ENCODE measurements around the gene ZMAT5.

DNA sequence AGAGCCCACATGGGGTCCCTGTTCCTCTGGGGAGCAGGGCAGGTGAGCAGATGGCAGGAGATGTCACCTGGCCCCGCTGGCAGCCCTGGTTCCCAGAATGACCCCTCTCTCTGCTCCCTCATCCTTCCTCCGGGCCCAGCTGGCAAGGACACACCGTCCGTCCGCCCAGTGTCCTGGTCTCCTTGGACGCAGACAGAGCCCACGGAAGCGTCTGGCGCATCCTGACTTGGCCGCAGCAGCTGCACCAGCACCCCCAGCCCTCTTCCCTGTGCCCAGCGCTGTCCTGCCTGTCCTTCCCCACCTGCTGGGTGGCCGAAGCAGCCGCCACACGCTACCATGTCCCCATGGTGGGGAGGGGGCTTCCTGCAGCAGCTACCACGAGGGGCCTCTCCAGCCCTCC lies 56.6 kb downstream of the ZMAT5 start:
- TF ChIP-seq RELA (CRISPR knock-in tag; IDR thresholded peaks at IDR 0.05; ENCODE audit: borderline replicate concordance) = no peak
- TF ChIP-seq, protein P1, sequence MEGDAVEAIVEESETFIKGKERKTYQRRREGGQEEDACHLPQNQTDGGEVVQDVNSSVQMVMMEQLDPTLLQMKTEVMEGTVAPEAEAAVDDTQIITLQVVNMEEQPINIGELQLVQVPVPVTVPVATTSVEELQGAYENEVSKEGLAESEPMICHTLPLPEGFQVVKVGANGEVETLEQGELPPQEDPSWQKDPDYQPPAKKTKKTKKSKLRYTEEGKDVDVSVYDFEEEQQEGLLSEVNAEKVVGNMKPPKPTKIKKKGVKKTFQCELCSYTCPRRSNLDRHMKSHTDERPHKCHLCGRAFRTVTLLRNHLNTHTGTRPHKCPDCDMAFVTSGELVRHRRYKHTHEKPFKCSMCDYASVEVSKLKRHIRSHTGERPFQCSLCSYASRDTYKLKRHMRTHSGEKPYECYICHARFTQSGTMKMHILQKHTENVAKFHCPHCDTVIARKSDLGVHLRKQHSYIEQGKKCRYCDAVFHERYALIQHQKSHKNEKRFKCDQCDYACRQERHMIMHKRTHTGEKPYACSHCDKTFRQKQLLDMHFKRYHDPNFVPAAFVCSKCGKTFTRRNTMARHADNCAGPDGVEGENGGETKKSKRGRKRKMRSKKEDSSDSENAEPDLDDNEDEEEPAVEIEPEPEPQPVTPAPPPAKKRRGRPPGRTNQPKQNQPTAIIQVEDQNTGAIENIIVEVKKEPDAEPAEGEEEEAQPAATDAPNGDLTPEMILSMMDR (IDR thresholded peaks at IDR 0.05) = no peak
- no peak for TF ChIP-seq ZNF138 (CRISPR knock-in tag; conservative IDR thresholded peaks at IDR 0.05)
- TF ChIP-seq, protein P2, sequence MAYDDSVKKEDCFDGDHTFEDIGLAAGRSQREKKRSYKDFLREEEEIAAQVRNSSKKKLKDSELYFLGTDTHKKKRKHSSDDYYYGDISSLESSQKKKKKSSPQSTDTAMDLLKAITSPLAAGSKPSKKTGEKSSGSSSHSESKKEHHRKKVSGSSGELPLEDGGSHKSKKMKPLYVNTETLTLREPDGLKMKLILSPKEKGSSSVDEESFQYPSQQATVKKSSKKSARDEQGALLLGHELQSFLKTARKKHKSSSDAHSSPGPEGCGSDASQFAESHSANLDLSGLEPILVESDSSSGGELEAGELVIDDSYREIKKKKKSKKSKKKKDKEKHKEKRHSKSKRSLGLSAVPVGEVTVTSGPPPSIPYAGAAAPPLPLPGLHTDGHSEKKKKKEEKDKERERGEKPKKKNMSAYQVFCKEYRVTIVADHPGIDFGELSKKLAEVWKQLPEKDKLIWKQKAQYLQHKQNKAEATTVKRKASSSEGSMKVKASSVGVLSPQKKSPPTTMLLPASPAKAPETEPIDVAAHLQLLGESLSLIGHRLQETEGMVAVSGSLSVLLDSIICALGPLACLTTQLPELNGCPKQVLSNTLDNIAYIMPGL (CRISPR knock-in tag; IDR thresholded peaks at IDR 0.05) = no peak

Measured in WTC11 (cell line).